AG09319 (cell line): ENCODE results near the gene SEC22A.

ENCODE experiments used
- DNase-seq: peaks from one replicate; pipeline ENCODE4 v3.0.0-alpha.2; 2010; ENCODE audit warnings: low read depth; ENCODE audit errors: extremely low read depth
- CTCF ChIP-seq: IDR thresholded peaks from 2 replicates; pipeline ENCODE4 v1.5.1; 2011; ENCODE audit warnings: low read depth, mild to moderate bottlenecking, inconsistent platforms, low read length, moderate library complexity

Gene SEC22A

DNA sequence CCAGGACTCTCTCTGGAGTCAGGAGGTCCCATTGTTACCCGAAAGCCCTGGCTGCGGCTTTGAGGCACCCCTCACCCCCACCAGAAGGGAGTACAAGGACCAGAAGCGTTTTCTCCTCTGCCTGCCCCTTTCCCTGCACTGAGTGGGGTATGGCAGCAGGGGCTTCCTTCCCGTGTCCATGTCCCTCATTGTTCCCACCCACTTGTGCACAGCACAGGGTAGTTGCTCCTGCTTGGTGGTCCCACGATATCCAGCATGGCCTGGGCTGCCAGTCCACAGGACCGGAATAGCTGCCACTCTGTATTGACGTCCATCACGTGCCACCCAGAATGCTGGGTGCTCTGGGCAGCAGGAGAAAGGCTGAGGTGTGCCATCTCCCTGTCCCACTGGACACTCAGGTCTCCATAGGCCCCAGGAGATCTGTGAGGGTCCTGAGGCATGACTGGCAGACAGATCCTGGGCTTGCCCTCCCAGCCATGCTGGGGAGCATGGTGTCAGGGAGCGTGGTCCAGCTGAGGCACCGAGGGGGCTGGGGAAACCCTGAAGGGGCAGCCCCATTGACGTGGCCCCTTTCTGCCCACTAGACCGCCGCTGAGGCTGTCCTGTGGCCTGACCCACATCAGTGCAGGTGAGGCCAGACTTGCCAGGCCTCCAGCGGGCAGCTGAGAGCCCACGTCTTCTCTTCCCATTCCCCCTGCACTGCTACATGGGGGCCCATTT lies 45.3 kb upstream of the SEC22A start:
- no peak for TF ChIP-seq CTCF
- no peak for DNase-seq

DNA sequence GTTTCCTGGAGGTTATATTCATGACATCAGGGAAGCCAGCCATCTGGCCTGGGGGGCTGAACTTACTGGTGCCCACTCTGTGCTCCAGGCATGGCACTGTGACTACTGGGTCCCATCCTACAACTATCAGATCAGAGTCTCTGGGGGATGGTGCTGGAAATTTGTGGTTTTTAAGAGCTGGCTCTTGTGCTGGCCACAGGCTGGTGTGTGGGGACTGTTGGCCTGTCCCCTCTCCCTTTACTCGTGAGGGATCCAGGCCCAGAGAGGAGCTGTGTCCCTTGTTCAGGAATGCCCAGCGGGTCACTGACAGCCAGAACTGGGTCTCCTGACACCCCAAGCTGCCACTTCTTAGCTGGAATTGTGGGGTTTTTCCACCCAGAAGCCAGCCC lies 44.5 kb upstream of the SEC22A start:
- no peak for DNase-seq
- no peak for TF ChIP-seq CTCF

GRCh38 chr3:123157598-123158287 lies 44.0 kb upstream of the SEC22A start:
- no peak for DNase-seq
- TF ChIP-seq CTCF, result no peak

GRCh38 chr3:123158330-123158729 lies 43.4 kb upstream of the SEC22A start:
- no peak for TF ChIP-seq CTCF
- DNase-seq, result no peak

GRCh38 chr3:123158899-123159390 lies 42.8 kb upstream of the SEC22A start:
- no peak for TF ChIP-seq CTCF
- DNase-seq, result no peak

- no peak for TF ChIP-seq CTCF
- DNase-seq, result no peak
Observed at GRCh38 chr3:123159926-123160635, 41.7 kb upstream of the SEC22A start.

GRCh38 chr3:123161167-123161566 lies 40.6 kb upstream of the SEC22A start:
- TF ChIP-seq CTCF, result no peak
- no peak for DNase-seq
